HEK293T (cell line): ENCODE results near the gene DIPK1C.

ENCODE experiments used
- BHLHE40 ChIP-seq: fragments of 450-650 bp; IDR thresholded peaks from 2 replicates; pipeline ENCODE4 v1.6.1; 2016; ENCODE audit warnings: mild to moderate bottlenecking, moderate library complexity, borderline replicate concordance
- CTBP1 ChIP-seq: fragments of 450-650 bp; IDR thresholded peaks from 2 replicates; pipeline ENCODE4 v1.6.1; 2016; ENCODE audit warnings: borderline replicate concordance
- ELF4 ChIP-seq: fragments of 450-650 bp; IDR thresholded peaks from 2 replicates; pipeline ENCODE4 v1.6.1; 2017; ENCODE audit warnings: antibody characterized with exemption
- FOXA1 ChIP-seq: fragments of 450-650 bp; IDR thresholded peaks from 2 replicates; pipeline ENCODE4 v1.6.1; 2016; ENCODE audit warnings: mild to moderate bottlenecking
- FOXM1 ChIP-seq: fragments of 450-650 bp; IDR thresholded peaks from 2 replicates; pipeline ENCODE4 v1.6.1; 2017; ENCODE audit warnings: mild to moderate bottlenecking, borderline replicate concordance
- HDGF ChIP-seq: fragments of 450-650 bp; IDR thresholded peaks from 2 replicates; pipeline ENCODE4 v1.6.1; 2017; ENCODE audit warnings: antibody characterized with exemption, borderline replicate concordance
- L3MBTL2 ChIP-seq: fragments of 450-650 bp; conservative IDR thresholded peaks from 2 replicates; pipeline ENCODE4 v1.6.1; 2016; ENCODE audit warnings: mild to moderate bottlenecking
- NFRKB ChIP-seq: fragments of 450-650 bp; IDR thresholded peaks from 2 replicates; pipeline ENCODE4 v1.6.1; 2016; ENCODE audit warnings: mild to moderate bottlenecking, moderate library complexity
- SP1 ChIP-seq: fragments of 450-650 bp; IDR thresholded peaks from 2 replicates; pipeline ENCODE4 v1.6.1; 2017
- TARDBP ChIP-seq: fragments of 450-650 bp; IDR thresholded peaks from 2 replicates; pipeline ENCODE4 v1.6.1; 2016
- ZNF384 ChIP-seq: fragments of 450-650 bp; IDR thresholded peaks from 2 replicates; pipeline ENCODE4 v1.6.1; 2016

DNA sequence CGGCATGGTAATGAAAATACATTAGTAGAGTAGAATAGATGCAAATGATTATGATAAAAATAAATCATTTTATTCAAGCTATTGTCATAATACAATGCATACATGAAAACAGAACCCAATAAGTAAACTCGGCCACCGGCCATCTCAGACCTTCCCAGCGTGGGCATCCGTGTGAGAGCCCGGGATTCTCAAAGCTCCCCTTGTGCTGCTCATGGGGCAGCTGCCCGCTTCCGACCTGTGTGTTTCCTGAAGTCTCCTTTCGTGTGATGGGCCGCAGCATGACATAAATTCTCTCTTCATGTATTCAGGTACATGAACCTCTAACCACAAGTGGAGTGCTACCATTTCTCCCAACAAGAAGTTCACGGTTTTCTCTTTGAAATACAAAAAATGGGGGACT, 25.6 kb upstream of the DIPK1C start:
- TF ChIP-seq HDGF (no peak), ELF4 (no peak), ZNF384 (no peak), FOXM1 (no peak), CTBP1 (no peak), L3MBTL2 (no peak), BHLHE40 (no peak), FOXA1 (no peak), TARDBP (no peak), SP1 (no peak), NFRKB (no peak)
